Loucy (cell line): ENCODE data around the gene CYTH3.

Experiments
- H2AFZ ChIP-seq: fragments of 200-600 bp; sonication (generic); 2 replicates; pipeline ENCODE4 v1.6.0; 2016; ENCODE audit warnings: antibody characterized with exemption, mild to moderate bottlenecking, low read length, moderate library complexity
- H3F3A ChIP-seq: fragments of 200-600 bp; 2 replicates; pipeline ENCODE4 v1.6.0; 2016; ENCODE audit warnings: antibody characterized with exemption, low read depth, mild to moderate bottlenecking
- H3K27me3 ChIP-seq: fragments of 200-600 bp; sonication (generic); 2 replicates; pipeline ENCODE4 v1.6.1; 2014; ENCODE audit warnings: low read length, mild to moderate bottlenecking; ENCODE audit not compliant: insufficient read depth, poor library complexity, severe bottlenecking
- H3K36me3 ChIP-seq: fragments of 200-600 bp; sonication (generic); 2 replicates; pipeline ENCODE4 v1.6.1; 2016; ENCODE audit warnings: low read length; ENCODE audit not compliant: insufficient read depth
- H3K4me1 ChIP-seq: fragments of 200-600 bp; sonication (generic); 2 replicates; pipeline ENCODE4 v1.5.1; 2014; ENCODE audit warnings: low read length, mild to moderate bottlenecking; ENCODE audit not compliant: insufficient read depth, poor library complexity, severe bottlenecking
- H3K4me2 ChIP-seq: fragments of 200-600 bp; sonication (generic); 2 replicates; pipeline ENCODE4 v1.6.0; 2014; ENCODE audit warnings: antibody characterized with exemption, low read length, low read depth, mild to moderate bottlenecking; ENCODE audit not compliant: poor library complexity, severe bottlenecking
- H3K4me3 ChIP-seq: fragments of 200-600 bp; sonication (generic); 2 replicates; pipeline ENCODE4 v1.5.1; 2014; ENCODE audit warnings: low read length, mild to moderate bottlenecking, mixed read lengths; ENCODE audit not compliant: poor library complexity, severe bottlenecking
- H3K79me2 ChIP-seq: fragments of 200-600 bp; sonication (generic); 2 replicates; pipeline ENCODE4 v1.6.1; 2014; ENCODE audit warnings: low read length; ENCODE audit not compliant: insufficient read depth
- H3K9ac ChIP-seq: fragments of 200-600 bp; sonication (generic); 2 replicates; pipeline ENCODE4 v1.6.0; 2014; ENCODE audit warnings: mild to moderate bottlenecking, low read depth, low read length, moderate library complexity; ENCODE audit not compliant: poor library complexity, severe bottlenecking
- H3K9me2 ChIP-seq: fragments of 200-600 bp; sonication (generic); replicated peaks from 2 replicates; pipeline ENCODE4 v1.6.1; 2016; ENCODE audit warnings: low read depth, low read length, mixed read lengths
- H3K9me3 ChIP-seq: fragments of 200-600 bp; sonication (generic); 2 replicates; pipeline ENCODE4 v1.6.1; 2014; ENCODE audit warnings: mild to moderate bottlenecking, antibody characterized with exemption, low read length, low read depth; ENCODE audit not compliant: insufficient read depth
- H4K20me1 ChIP-seq: fragments of 200-600 bp; sonication (generic); 2 replicates; pipeline ENCODE4 v1.6.0; 2014; ENCODE audit warnings: antibody characterized with exemption, low read length, mild to moderate bottlenecking; ENCODE audit not compliant: insufficient read depth, poor library complexity, severe bottlenecking
- EZH2phosphoT487 ChIP-seq: fragments of 200-600 bp; IDR thresholded peaks from 2 replicates; pipeline ENCODE4 v1.6.1; 2018; ENCODE audit warnings: antibody characterized with exemption, mild to moderate bottlenecking, moderate library complexity, borderline replicate concordance
- TF ChIP-seq, protein P1 (sequence below): fragments of 200-600 bp; sonication (generic); conservative IDR thresholded peaks from 2 replicates; pipeline ENCODE4 v1.5.1; 2014; ENCODE audit warnings: mild to moderate bottlenecking, antibody characterized with exemption, low read length

CYTH3 gene

DNA sequence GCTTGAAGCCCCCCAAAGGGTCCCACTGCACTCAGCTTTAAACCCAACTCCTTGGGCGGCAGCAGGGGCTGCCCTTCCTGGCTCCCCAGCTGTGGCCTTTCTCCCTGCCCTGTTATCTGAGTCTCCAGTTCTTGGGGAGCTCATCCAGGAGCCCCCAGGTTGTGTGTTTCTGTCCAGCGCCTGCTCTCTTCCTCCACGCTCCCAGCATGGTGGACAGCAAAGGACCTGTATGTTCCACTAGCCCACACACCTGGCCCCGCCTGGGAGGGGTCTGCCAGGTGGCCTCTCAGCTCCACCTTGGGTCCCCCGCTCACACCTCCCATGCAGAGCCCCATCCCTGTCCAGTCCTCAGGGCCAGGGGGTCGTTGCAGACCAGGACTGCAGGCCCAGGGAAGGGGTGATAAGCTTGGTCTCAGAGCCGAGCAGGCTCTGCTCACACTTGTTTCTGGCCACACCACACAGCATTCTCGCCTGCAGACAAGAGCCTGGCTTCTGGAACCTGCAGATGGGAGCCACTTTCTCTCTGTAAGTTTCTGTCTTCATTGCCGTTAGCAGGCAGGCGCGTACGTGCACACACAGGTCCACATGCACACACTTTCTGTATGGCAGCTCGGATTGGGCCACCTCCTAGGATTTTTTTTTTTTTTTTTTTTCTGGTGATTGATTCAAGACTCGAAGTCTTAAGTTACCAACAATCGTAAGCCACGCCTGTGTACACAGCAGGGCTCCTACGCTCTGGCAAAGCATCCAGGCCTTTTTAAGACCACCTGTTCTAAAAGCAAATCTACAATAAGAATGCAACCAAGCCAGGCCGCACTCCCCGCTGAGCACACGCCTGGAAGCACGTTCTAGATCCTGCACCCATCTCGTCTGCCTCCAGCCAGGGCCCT is 104.6 kb downstream of the CYTH3 start:
- no peak overlapping the region for H2AFZ ChIP-seq
- no peaks in the 10 kb centered on the region for H3K9me2 ChIP-seq
- no peak overlapping the region for H3K4me3 ChIP-seq
- no peaks in the 10 kb centered on the region for H3F3A ChIP-seq
- TF ChIP-seq EZH2phosphoT487: no peak
- TF ChIP-seq, protein P1, sequence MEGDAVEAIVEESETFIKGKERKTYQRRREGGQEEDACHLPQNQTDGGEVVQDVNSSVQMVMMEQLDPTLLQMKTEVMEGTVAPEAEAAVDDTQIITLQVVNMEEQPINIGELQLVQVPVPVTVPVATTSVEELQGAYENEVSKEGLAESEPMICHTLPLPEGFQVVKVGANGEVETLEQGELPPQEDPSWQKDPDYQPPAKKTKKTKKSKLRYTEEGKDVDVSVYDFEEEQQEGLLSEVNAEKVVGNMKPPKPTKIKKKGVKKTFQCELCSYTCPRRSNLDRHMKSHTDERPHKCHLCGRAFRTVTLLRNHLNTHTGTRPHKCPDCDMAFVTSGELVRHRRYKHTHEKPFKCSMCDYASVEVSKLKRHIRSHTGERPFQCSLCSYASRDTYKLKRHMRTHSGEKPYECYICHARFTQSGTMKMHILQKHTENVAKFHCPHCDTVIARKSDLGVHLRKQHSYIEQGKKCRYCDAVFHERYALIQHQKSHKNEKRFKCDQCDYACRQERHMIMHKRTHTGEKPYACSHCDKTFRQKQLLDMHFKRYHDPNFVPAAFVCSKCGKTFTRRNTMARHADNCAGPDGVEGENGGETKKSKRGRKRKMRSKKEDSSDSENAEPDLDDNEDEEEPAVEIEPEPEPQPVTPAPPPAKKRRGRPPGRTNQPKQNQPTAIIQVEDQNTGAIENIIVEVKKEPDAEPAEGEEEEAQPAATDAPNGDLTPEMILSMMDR: no peak
- no peak overlapping the region for H3K4me2 ChIP-seq
- no peaks in the 10 kb centered on the region for H3K36me3 ChIP-seq
- H3K79me2 ChIP-seq: no peaks in the 10 kb centered on the region
- no peak overlapping the region for H3K9ac ChIP-seq
- no peaks in the 10 kb centered on the region for H3K27me3 ChIP-seq
- H4K20me1 ChIP-seq: no peaks in the 10 kb centered on the region
- H3K4me1 ChIP-seq: no peaks in the 10 kb centered on the region
- no peaks in the 10 kb centered on the region for H3K9me3 ChIP-seq

DNA sequence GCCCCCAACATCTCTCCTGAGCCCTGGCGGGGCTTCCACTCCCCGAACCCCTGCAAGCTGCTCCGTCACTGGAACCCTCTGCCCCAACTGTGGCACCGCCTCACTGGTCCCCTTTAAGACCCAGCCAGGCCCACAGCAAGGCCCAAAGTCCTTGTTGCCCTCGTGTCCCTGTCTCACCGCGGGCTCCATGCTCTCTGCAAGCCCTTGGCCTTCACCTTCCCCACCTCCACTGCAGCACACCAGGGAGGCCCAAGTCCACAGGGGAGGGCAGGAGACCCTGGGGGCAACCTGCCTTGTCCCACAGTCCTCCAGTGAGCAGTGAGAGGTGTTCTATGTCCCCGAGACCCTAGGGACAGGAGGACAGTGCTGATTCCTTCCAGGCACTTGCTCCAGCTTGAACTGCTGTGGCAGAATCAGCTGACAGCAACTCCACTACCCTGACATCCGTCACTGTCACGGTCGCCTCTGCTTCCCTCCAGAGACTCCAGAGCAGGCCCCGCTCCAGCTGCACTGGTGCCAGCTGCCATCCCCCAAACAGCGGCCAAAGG is 105.3 kb downstream of the CYTH3 start:
- no peaks in the 10 kb centered on the region for H3K9me2 ChIP-seq
- no peaks in the 10 kb centered on the region for H3F3A ChIP-seq
- H4K20me1 ChIP-seq: no peaks in the 10 kb centered on the region
- no peaks in the 10 kb centered on the region for H3K79me2 ChIP-seq
- no peaks in the 10 kb centered on the region for H3K4me1 ChIP-seq
- no peaks in the 10 kb centered on the region for H3K27me3 ChIP-seq
- H3K4me3 ChIP-seq: no peak overlapping the region
- H3K9ac ChIP-seq: no peak overlapping the region
- no peaks in the 10 kb centered on the region for H3K36me3 ChIP-seq
- no peak overlapping the region for H2AFZ ChIP-seq
- no peaks in the 10 kb centered on the region for H3K9me3 ChIP-seq
- TF ChIP-seq EZH2phosphoT487: no peak
- TF ChIP-seq, protein P1: no peak
- no peak overlapping the region for H3K4me2 ChIP-seq

DNA sequence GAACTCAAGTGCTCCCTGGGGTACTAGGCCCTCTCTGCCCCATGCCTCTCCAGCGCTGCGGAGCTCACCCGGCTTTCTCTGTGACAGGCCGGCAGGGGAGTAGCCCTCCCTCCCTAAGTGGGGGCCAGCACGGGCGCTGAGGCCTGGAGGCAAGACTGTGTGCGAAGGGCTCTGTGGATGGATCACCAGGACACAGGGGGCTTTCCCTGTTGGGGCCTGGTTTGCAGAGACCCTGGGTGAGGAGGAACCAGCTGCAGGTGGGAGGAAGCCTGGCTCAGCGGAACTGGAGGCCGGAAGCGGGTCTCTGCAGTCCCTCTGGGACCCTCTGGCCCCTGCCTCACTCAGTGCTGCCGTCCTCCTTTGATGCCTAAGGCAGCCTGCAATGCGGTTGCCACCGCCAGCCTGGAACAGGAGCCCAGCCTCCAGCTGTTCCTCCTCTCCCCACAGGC is 106.0 kb downstream of the CYTH3 start:
- Histone ChIP-seq H4K20me1 (no peaks in the 10 kb centered on the region), H3K36me3 (no peaks in the 10 kb centered on the region), H3F3A (no peaks in the 10 kb centered on the region), H3K4me2 (no peak overlapping the region), H3K9ac (no peak overlapping the region), H3K9me2 (no peaks in the 10 kb centered on the region), H2AFZ (no peak overlapping the region), H3K4me1 (no peaks in the 10 kb centered on the region), H3K4me3 (no peak overlapping the region), H3K79me2 (no peaks in the 10 kb centered on the region), H3K9me3 (no peaks in the 10 kb centered on the region), H3K27me3 (no peaks in the 10 kb centered on the region)
- TF ChIP-seq, protein P1: no peak
- TF ChIP-seq EZH2phosphoT487: no peak
